HG02763 (cell line): ENCODE results near the gene TIMM50.
"Not testable (repeated sequence)": the region's sequence is repeated elsewhere in the genome, so short reads cannot be mapped to it uniquely, and the experiment has no call there.

Source experiments
- ATAC-seq: cut with Tn5 transposase; IDR thresholded peaks from one replicate; pipeline ENCODE4 v1.9.1; 2021; ENCODE audit warnings: mild to moderate bottlenecking, moderate library complexity; ENCODE audit not compliant: unreplicated experiment

Gene TIMM50

GRCh38 chr19:39480337-39481228 lies at the start of gene TIMM50:
Gene TIMM50, plus strand, starts transcription at chr19:39480838. Its CDS starts 16 bp downstream, at chr19:39480854.
- ATAC-seq, result peak; percentile 87

- no peak for ATAC-seq
Measured at GRCh38 chr19:39432677-39433025, 48.0 kb upstream of the TIMM50 start.

- ATAC-seq, result no peak
Measured at GRCh38 chr19:39433480-39434079, 47.1 kb upstream of the TIMM50 start.

- no peak for ATAC-seq
Measured at GRCh38 chr19:39434123-39435076, 46.2 kb upstream of the TIMM50 start.

GRCh38 chr19:39435499-39436349 lies 44.9 kb upstream of the TIMM50 start, which contains the start of gene RPS16:
Gene RPS16, minus strand, starts transcription at chr19:39435949. Its CDS starts 54 bp downstream, at chr19:39435895.
- ATAC-seq, result peak; percentile 80

- ATAC-seq, result no peak
Measured at GRCh38 chr19:39436350-39436716, 44.3 kb upstream of the TIMM50 start.

GRCh38 chr19:39438270-39438934 lies 42.2 kb upstream of the TIMM50 start:
- no peak for ATAC-seq

GRCh38 chr19:39444598-39445195 lies 35.9 kb upstream of the TIMM50 start:
- ATAC-seq, result no peak

GRCh38 chr19:39445196-39446111 lies 35.2 kb upstream of the TIMM50 start, which contains the start of gene SUPT5H:
Gene SUPT5H, plus strand, starts transcription at chr19:39445582. Its CDS starts 309 bp downstream, at chr19:39445891.
- peak; percentile 83 for ATAC-seq

GRCh38 chr19:39446365-39447084 lies 34.1 kb upstream of the TIMM50 start:
- no peak for ATAC-seq

- no peak for ATAC-seq
Measured at GRCh38 chr19:39448271-39448670, 32.4 kb upstream of the TIMM50 start.

GRCh38 chr19:39449116-39449797 lies 31.4 kb upstream of the TIMM50 start:
- no peak for ATAC-seq

GRCh38 chr19:39451257-39451656 lies 29.4 kb upstream of the TIMM50 start:
- ATAC-seq, result not testable (repeated sequence)

GRCh38 chr19:39463403-39463802 lies 17.2 kb upstream of the TIMM50 start:
- ATAC-seq, result no peak

GRCh38 chr19:39465956-39466747 lies 14.5 kb upstream of the TIMM50 start:
- ATAC-seq, result no peak

- no peak for ATAC-seq
Measured at GRCh38 chr19:39467941-39468340, 12.7 kb upstream of the TIMM50 start.
